VCaP (cell line): ENCODE data around the gene HNRNPAB.

Experiments used
- H3K27ac ChIP-seq: fragments of 450-650 bp; 2 replicates; pipeline ENCODE4 v1.5.1; 2017
- TF ChIP-seq, protein P1 (sequence below): fragments of 450-650 bp; conservative IDR thresholded peaks from 2 replicates; pipeline ENCODE4 v1.5.1; 2017; ENCODE audit warnings: mild to moderate bottlenecking, moderate library complexity

HNRNPAB gene

DNA sequence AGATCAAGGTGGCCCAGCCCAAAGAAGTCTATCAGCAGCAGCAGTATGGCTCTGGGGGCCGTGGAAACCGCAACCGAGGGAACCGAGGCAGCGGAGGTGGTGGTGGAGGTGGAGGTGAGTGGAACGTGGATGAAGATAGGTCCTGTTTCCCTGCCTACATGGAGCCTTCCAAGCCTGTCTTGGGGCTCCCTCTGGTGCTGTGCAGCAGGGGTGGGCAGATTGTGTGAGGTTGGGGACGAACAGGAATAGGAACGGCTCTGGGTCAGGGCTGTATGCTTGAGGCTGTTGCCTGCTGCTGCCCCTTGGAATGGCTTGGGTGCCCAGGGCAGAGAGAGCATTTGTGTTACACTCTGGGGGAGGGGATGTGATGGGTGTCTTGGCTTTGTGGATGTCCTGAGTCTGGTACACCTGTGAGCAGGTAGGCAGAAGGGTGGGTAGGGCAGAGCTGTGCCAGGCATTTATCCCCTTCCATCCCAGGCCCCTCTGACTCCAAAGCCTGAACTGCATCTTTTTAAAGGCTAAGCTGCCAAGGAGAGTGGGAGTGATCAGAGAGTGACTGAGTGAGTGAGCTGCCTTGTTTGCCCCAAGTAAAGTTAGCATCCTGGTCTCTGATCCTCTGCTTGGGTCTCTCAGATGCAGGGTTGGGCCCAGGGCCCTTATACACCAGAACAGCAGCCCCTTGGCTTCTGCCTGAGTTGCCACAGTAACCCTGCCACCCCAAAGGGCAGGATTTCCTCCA is 5.2 kb downstream of the HNRNPAB start:
- H3K27ac ChIP-seq: no peak overlapping the region
- TF ChIP-seq, protein P1, sequence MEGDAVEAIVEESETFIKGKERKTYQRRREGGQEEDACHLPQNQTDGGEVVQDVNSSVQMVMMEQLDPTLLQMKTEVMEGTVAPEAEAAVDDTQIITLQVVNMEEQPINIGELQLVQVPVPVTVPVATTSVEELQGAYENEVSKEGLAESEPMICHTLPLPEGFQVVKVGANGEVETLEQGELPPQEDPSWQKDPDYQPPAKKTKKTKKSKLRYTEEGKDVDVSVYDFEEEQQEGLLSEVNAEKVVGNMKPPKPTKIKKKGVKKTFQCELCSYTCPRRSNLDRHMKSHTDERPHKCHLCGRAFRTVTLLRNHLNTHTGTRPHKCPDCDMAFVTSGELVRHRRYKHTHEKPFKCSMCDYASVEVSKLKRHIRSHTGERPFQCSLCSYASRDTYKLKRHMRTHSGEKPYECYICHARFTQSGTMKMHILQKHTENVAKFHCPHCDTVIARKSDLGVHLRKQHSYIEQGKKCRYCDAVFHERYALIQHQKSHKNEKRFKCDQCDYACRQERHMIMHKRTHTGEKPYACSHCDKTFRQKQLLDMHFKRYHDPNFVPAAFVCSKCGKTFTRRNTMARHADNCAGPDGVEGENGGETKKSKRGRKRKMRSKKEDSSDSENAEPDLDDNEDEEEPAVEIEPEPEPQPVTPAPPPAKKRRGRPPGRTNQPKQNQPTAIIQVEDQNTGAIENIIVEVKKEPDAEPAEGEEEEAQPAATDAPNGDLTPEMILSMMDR: no peak

DNA sequence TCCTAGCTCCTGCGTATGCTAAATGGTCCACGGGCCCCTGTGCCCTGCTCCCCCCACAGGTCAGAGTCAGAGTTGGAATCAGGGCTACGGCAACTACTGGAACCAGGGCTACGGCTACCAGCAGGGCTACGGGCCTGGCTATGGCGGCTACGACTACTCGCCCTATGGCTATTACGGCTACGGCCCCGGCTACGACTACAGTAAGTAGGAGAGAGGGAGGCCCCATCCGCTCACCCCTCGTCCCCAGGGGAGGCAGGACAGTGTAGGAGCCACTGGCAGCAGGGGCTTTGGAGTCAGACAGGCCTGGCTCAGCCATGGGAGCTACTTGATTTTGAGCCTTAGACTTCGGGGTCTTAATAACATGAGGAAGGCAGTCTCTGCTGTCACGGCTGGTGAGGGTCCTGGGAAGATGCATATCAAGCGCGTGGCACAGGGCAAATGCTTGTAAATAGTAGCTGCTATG is 5.8 kb downstream of the HNRNPAB start:
- H3K27ac ChIP-seq: no peak overlapping the region
- TF ChIP-seq, protein P1: no peak

DNA sequence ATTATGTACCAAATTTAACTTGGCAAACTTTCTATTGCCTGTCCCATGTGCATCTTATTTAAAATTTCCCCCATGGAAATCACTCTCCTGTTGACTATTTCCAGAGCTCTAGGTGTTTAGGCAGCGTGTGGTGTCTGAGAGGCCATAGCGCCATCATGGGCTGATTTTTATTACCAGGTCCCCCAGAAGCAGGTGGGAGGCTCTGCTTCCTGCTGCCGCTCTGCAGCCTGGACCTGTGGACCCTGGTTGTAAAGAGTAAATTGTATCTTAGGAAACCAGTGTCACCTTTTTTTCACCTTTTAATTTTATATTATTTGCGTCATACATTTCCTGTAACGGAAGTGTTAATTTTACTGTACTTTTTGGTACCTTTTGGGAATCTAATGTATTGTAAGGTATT is 6.4 kb downstream of the HNRNPAB start:
- no peak overlapping the region for H3K27ac ChIP-seq
- TF ChIP-seq, protein P1: no peak

DNA sequence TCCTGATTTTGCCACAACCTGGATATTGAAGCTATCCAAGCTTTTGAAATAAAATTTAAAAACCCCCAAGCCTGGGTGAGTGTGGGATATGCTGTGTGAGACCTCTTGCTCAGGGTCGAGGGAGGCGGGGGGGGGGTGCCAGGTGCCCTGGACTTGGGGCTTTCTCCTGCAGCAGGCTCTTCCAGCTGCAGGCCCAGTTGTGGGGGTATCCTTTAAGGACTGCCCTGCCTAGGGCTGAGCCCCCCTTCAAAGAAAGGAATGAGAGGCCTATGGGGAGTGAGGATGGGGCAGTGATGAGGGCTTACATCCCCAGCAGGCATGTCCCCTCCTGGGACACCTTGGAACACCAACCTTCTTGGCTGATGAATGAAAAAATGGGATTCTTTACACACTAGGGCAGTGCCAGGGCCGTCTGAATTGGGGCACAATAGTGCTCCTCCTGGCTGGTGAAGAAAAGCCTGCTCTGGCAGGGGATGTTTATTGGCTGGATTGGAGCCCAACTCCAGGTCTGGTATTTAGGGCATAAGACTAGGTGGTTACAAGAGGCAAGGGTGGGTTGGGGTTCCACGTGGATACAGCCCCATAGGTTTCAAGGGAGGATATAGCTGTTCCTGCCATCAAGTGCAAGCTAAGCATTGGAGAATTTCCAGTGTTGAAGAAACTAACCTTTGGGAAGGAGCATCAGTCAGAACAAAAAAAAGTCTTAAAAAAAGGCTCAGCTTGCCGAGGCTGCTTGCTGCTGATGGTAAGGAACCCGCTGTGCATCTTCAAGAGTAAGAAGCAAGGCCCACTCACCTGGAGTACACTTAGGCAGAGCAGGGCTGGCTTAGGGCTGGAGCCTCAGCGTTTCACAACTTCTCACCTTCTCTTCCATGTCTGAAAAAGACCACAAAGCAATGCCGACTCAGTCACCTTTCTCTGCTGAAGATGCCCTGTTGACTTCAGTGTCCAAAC is 7.0 kb downstream of the HNRNPAB start:
- no peak overlapping the region for H3K27ac ChIP-seq
- TF ChIP-seq, protein P1: no peak

DNA sequence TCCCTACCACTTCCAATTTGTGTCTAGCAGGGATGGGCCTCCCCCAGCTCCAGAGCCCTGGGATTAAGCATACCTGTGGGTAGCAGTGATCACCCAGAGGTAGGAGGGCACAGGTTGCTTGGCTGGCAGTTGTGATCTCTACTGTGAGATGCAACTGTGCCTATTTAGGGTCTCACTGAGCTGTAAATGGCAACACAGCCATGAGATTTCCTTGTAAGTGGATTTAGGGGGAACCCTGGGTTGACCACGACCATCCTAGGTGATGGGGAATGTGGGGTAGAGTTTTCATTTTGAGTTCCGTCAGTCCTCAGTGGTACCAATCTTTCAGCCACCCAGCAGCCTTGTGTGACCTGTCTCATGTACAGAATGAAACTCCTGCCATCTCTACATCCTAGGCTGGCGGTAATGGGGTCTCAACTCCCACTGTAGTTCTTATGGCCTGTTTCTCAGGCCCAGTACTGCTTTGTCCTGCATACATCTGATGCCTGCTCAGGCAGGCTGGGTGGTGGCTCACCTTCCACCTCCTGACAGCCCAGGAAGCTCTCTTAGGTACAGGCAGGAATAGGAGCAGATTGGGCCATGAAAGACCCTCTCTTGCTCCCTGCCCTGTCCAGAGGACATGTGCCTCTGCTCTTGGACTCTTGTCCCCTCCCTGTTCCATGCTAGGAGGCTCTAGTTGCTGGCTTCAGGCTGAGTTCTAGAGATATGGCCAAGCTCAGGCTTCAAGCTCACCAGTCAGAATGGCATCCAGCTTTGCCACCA is 8.1 kb downstream of the HNRNPAB start:
- H3K27ac ChIP-seq: no peak overlapping the region
- TF ChIP-seq, protein P1: no peak

DNA sequence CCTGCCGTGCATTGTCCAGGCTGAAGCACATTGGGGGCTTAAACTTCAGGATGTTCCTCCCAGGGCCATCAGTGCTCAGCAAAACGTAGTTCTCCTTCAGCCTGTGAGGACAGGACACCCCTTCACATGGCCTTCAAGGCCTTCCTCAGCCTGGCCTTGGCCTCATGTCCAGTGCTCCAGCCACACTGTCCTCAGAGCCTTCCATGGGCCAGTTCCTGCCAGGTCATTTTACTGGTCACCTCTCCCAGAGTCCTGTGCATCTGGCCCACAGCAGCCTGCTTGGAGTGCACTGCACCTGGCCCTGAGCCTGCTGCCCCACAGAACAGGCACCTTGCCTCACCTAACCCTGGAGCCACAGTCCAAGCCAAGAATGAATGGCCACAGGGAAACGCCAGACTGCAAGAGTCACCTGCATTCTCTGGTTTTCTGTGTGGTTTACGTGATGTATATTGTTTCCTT is 8.7 kb downstream of the HNRNPAB start:
- no peak overlapping the region for H3K27ac ChIP-seq

More for the DNA sequence above, 8.7 kb downstream of the HNRNPAB start:
- TF ChIP-seq, protein P1: no peak
